Stimulated activated CD8-positive, alpha-beta memory T cell treated with anti-CD3 and anti-CD28 coated beads, Interleukin-7, amount 100 ng/mL, for 48 hours (primary cell): ENCODE results near the gene SUSD1.

ENCODE experiments used
- DNase-seq, 2 donors: peaks; one replicate each; pipeline ENCODE4 v3.0.0-alpha.2; 2020; ENCODE audit warnings: low read depth in 1 of 2; ENCODE audit errors: extremely low read depth in 1 of 2

SUSD1 gene

GRCh38 chr9:112044881-112045280 lies 130.2 kb downstream of the SUSD1 start:
- DNase-seq, result no peak

- no peak for DNase-seq
Observed at GRCh38 chr9:112044186-112044585, 130.9 kb downstream of the SUSD1 start.

- no peak for DNase-seq
Observed at GRCh38 chr9:112043423-112043822, 131.7 kb downstream of the SUSD1 start.

- DNase-seq, result no peak
Observed at GRCh38 chr9:112042769-112043168, 132.3 kb downstream of the SUSD1 start.

- no peak for DNase-seq
Observed at GRCh38 chr9:112042244-112042638, 132.9 kb downstream of the SUSD1 start.

- no peak for DNase-seq
Observed at GRCh38 chr9:112041536-112042243, 133.4 kb downstream of the SUSD1 start.

GRCh38 chr9:112041199-112041535 lies 133.9 kb downstream of the SUSD1 start:
- no peak for DNase-seq

- no peak for DNase-seq
Observed at GRCh38 chr9:112038017-112038408, 137.1 kb downstream of the SUSD1 start.

- DNase-seq, result peak; percentile 33 to 75
Observed at GRCh38 chr9:112037281-112038016, 137.6 kb downstream of the SUSD1 start.

- DNase-seq, result no peak
Observed at GRCh38 chr9:112035166-112035826, 139.8 kb downstream of the SUSD1 start.

GRCh38 chr9:112034216-112034611 lies 140.9 kb downstream of the SUSD1 start:
- DNase-seq, result no peak

- DNase-seq, result no peak
Observed at GRCh38 chr9:112033237-112034215, 141.6 kb downstream of the SUSD1 start.

GRCh38 chr9:112032743-112033142 lies 142.4 kb downstream of the SUSD1 start:
- DNase-seq, result no peak

GRCh38 chr9:112032009-112032408 lies 143.1 kb downstream of the SUSD1 start:
- peak in 1 of 2 donors; percentile 13 for DNase-seq

GRCh38 chr9:112031400-112031799 lies 143.7 kb downstream of the SUSD1 start:
- DNase-seq, result no peak

GRCh38 chr9:112029921-112030444 lies 145.1 kb downstream of the SUSD1 start:
- DNase-seq, result no peak

GRCh38 chr9:112028242-112029221 lies 146.6 kb downstream of the SUSD1 start:
- DNase-seq, result peak in 1 of 2 donors; percentile 29

- no peak for DNase-seq
Observed at GRCh38 chr9:112025850-112026249, 149.2 kb downstream of the SUSD1 start.

GRCh38 chr9:112021742-112022141 lies 153.4 kb downstream of the SUSD1 start:
- no peak for DNase-seq
